ACHN (cell line): ENCODE results near the gene DDRGK1.
A peak's percentile ranks its signal among the peaks of the same experiment; 100 is the strongest.

Experiments
- DNase-seq: peaks from one replicate; pipeline ENCODE4 v3.0.0-alpha.2; 2015
- in situ Hi-C: cut with HindIII; loops from 2 replicates; pipeline ENCODE4 v1.10.0; 2017; ENCODE audit warnings: low sequenced_read_pairs, low pct_ligation_motif_present, low pct_unique_long_range_greater_than_20kb

The DDRGK1 gene

GRCh38 chr20:3237011-3237957 lies 32.8 kb upstream of the DDRGK1 start:
- in situ Hi-C loops = no loop called here

GRCh38 chr20:3235666-3236324 lies 31.3 kb upstream of the DDRGK1 start:
- in situ Hi-C loops = no loop called here

More at GRCh38 chr20:3237011-3237957, 32.8 kb upstream of the DDRGK1 start:
- no peak for DNase-seq

GRCh38 chr20:3233991-3234498 lies 29.6 kb upstream of the DDRGK1 start:
- in situ Hi-C loops = no loop called here
- no peak for DNase-seq

More at GRCh38 chr20:3235666-3236324, 31.3 kb upstream of the DDRGK1 start:
- DNase-seq = peak; percentile 57

GRCh38 chr20:3233131-3233990 lies 28.9 kb upstream of the DDRGK1 start:
- in situ Hi-C loops = no loop called here
- no peak for DNase-seq

- no peak for DNase-seq
- in situ Hi-C loops = no loop called here
These were observed 27.6 kb upstream of the DDRGK1 start for GRCh38 chr20:3231889-3232588.

- no peak for DNase-seq
- in situ Hi-C loops = no loop called here
These were observed 26.6 kb upstream of the DDRGK1 start for GRCh38 chr20:3231116-3231515.

- in situ Hi-C loops = no loop called here
- DNase-seq = no peak
These were observed 25.3 kb upstream of the DDRGK1 start for GRCh38 chr20:3229798-3230197.

- no peak for DNase-seq
- in situ Hi-C loops = no loop called here
These were observed 24.7 kb upstream of the DDRGK1 start for GRCh38 chr20:3229158-3229557.

GRCh38 chr20:3228750-3229032 lies 24.2 kb upstream of the DDRGK1 start:
- no peak for DNase-seq
- in situ Hi-C loops = no loop called here

GRCh38 chr20:3227936-3228749 lies 23.7 kb upstream of the DDRGK1 start:
- DNase-seq = no peak
- in situ Hi-C loops = no loop called here

GRCh38 chr20:3227506-3227905 lies 23.0 kb upstream of the DDRGK1 start:
- DNase-seq = no peak
- in situ Hi-C loops = no loop called here

- in situ Hi-C loops = no loop called here
- no peak for DNase-seq
These were observed 22.4 kb upstream of the DDRGK1 start for GRCh38 chr20:3226864-3227263.

GRCh38 chr20:3226093-3226492 lies 21.6 kb upstream of the DDRGK1 start:
- in situ Hi-C loops = no loop called here
- DNase-seq = no peak

GRCh38 chr20:3224681-3225421 lies 20.4 kb upstream of the DDRGK1 start:
- in situ Hi-C loops = no loop called here

GRCh38 chr20:3223994-3224680 lies 19.7 kb upstream of the DDRGK1 start:
- in situ Hi-C loops = no loop called here
- no peak for DNase-seq

More at GRCh38 chr20:3224681-3225421, 20.4 kb upstream of the DDRGK1 start:
- DNase-seq = no peak

GRCh38 chr20:3223651-3223993 lies 19.1 kb upstream of the DDRGK1 start:
- in situ Hi-C loops = no loop called here
- DNase-seq = no peak
